Uterus (tissue), 2 donors: ENCODE data around the gene ASCL5.

Source experiments
- CTCF ChIP-seq, 4 experiments: fragments of 200-600 bp in 2 of 4; fragments of 450-650 bp in 2 of 4; sonication (generic) in 2 of 4; IDR thresholded peaks; one replicate each; pipeline ENCODE4 v1.5.1; 2016 to 2019; ENCODE audit warnings: antibody characterized with exemption in 4 of 4, mild to moderate bottlenecking in 2 of 4, moderate library complexity in 1 of 4
- POLR2A ChIP-seq, 2 donors: fragments of 450-650 bp; IDR thresholded peaks; one replicate each; pipeline ENCODE4 v1.6.1; 2016; ENCODE audit warnings: antibody characterized with exemption in 2 of 2, mild to moderate bottlenecking in 1 of 2, moderate library complexity in 1 of 2

- TF ChIP-seq POLR2A (IDR thresholded peaks at IDR 0.05) (no peak), CTCF (IDR thresholded peaks at IDR 0.05) (no peak)
These were observed 13.4 kb upstream of the ASCL5 start for GRCh38 chr1:201140235-201140940.
